ENCODE measurements around the gene RTN1.
"Not testable (repeated sequence)": the region's sequence is repeated elsewhere in the genome, so short reads cannot be mapped to it uniquely, and the experiment has no call there.

The RTN1 gene

DNA sequence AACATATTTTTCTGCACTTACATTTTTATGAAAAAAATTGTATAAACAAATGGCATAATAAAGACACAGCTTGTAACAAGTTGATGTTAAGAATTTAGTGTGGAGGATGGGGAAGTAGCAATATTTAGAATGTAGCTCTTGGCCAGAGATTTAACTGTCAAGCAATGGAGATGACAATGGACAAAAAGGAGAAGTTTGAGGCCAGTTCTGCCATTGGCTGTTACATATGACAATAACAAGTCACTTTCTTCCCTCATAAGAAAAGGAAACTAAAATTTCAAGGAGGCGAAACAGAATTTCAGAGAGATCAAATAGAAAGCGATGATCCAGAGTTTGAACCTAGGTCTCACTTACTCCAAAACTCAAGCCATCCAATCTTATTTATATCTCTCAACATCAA is 171.1 kb downstream of the RTN1 start:
- DNase-seq (ENCODE audit: low spot score), result no peak

DNA sequence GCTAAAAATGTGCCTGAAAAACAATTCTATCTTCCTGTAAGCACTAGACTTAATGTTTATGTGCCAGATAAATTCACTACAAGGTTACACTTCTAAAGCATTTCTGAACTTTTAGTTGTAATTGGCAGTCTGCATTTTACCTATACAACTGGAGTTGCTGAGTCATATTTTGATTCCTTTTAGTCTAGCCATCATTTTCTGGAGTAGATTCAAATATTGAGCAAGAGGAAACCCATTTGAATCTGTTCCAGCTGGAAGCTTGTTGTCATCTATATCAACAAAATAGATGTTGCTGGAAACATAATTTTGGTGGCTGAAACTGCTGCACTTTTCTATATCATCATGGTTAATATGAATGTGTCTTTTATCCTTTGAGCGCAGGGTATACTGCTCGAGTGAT is 171.8 kb downstream of the RTN1 start:
- no peak for DNase-seq (ENCODE audit: low spot score)

DNA sequence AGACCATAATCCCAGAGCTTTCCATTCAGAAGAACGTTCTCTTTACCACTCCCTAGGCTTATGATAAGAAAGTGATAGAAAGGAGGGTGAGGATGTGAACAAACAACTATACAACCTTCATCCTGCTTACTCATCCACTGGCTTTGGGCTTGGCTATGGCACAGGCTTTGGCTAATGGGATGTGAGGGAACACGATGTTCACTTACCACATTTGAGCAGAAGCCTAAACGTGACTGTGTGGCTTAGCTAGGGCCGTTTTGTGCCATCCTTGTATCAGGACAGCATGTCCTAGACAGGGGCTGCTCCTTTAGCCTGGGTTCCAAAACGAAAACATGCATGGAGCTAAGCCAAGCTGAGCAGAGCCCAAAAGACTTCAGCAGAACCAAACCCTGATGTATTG is 175.4 kb downstream of the RTN1 start:
- peak; percentile 73 for DNase-seq (ENCODE audit: low spot score)

DNA sequence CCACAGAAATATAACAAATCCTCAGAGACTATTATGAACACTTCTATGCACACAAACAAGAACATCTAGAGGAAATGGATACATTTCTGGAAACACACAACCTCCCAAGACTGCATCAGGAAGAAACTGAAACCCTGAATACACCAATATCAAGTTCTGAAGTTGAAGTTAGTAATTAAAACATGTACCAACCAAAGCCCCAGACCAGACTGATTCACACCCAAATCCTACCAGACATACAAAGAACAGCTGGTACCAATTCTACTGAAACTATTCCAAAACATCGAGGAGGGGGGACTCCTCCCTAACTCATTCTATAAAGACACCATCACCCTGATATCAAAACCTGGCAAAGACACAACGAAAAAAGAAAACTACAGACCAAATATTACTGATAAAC is 179.3 kb downstream of the RTN1 start:
- no peak for DNase-seq (ENCODE audit: low spot score)

DNA sequence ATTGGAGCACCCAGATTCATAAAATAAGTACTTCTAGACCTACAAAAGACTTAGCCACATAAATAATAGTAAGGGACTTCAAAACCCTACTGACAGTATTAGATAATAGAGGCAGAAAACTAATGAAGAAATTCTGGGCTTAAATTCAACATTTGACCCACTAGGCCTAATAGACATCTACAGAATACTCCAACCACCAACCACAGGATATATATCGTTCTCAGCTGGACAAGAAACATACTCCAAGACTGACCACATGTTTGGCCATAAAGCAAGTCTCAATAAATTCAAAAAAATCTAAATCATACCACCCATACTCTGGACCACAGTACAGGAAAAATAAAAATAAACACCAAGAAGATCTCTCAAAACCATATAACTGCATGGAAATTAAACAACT is 180.2 kb downstream of the RTN1 start:
- DNase-seq (ENCODE audit: low spot score), result no peak

DNA sequence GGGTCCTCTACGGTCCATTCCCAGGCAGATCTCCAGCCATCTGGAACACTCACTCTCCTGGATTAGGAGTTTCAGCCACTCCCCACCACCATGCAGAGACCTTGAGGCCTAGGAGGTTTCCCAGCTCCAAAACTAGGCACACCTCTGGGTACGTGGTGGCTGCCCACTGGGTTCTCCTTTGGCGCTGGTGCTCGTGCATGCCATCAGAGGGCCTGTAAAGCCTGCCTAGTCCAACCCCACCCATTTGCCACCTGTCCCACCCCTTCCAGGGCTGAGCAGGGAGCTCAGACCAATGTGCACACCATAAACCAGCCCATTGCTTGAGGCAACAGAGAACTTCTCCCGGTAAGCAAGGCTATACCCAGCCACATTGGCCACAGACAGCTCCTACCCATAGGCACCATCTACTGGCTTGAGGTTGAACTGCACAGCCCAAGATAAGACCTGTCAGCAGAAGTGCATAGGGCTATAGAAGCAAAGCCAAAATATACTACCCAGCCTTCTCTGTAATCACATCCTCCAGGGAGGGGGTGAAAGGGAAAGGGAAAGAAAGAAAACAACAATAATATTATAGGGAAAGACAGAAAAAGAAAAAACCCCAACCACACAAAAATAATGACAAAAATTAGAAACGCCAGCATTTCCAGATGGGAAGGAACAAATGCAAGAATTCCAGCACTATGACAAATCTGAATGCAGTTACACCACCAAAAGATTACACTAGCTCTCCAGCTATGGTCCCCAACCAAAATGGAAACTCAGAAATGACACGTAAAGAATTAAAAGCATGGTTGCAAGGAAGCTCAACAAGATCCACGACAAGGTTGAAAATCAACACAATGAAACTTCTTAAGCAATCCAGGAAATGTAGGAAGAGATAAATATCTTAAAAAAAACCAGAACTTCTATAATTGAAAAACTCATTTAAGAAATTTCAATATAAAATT is 182.1 kb downstream of the RTN1 start:
- DNase-seq (ENCODE audit: low spot score), result peak; percentile 72

DNA sequence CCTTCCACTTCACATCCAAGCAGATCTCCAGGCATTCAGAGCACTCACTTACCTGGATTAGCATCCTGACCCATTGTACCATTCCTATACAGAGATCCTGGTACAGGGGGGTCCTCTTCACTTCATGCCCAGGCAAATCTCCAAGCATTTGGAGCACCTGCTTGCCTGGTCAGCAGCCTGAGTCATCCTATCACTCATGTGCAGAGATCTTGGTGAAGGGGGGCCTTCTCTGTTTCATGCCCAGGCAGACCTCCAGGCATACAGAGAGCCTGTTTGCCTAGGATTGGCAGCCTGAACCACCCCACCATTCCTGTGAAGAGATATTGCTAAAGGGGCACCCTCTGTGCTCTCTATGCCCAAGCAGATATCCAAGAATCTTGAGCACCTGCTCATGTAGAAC is 182.9 kb downstream of the RTN1 start:
- no peak for DNase-seq (ENCODE audit: low spot score)

DNA sequence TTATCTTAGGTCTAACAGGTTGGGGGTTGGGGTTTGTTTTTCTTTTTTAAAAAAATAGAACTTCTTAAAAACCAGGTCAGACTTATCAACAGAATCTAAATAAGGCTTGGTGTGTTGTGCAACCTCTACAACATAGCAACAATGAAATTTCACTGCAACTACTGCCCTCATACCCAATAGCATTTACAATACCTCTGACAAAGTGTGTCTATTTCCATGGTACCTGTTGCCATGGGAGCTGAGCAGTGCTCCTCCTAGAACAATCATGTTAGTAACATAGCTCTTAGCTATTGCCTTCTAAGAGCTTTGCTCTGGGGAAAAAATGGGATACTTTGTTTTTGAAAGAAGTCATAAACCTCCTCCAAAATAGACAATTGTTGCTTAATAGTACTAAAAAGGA is 190.7 kb downstream of the RTN1 start:
- no peak for DNase-seq (ENCODE audit: low spot score)

DNA sequence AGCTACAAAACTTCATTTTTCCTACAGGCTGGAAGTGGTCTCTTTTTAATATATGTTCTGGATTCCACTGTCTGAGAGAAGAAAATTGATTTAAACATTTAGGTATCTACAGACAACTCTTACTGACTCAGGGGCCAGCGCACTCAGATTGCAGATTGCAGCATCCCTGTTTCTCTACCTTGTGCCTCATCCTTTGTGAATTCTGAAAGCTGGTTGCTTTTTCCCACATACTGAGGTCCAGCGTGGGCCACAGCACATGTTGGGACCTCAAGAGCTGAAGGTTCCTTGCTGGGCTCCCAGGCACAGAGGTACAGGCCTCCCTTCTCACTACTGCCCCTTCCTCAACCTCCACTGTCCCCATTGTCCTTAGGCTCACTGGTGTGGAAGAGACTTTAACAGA is 192.2 kb downstream of the RTN1 start:
- no peak for DNase-seq (ENCODE audit: low spot score)

DNA sequence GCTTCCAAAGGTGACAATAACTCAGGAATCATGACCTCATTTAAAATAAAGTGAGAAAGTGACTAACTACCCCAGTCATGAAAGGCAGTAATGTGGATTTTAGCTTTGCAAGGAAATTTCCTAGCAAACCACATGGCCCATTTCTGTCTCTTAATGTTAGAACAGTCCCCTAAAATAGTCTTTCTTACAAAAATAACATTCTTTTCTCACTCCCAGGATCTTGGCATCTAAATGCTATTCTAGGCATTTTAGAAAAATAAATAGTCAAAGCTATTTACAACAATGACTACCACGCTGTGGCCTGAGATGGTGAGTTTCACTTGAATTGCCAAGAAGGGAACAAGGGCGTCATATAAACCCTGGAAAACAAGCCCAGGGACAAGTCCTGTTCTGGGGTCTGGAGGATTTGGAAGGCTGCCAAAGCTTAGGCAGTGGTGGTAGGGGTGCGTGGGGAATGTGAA is 192.8 kb downstream of the RTN1 start:
- no peak for DNase-seq (ENCODE audit: low spot score)

DNA sequence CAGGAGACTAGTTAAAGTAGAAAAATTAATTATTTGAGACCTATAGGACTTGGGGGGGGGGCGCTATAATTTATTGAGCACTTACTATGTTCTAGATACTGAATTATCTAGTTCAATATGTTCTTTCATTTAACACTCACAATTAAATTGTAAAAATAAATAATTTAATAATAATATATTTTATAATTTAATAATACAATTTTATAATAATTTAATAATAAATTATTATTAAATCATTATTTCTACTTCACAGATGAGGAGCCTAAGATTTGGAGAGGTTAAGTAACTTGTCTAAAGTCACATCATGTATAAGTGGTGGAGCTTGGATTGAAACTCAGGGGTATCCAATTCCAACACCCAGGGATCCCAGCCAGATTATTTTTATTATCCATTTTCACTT is 195.2 kb downstream of the RTN1 start:
- DNase-seq (ENCODE audit: low spot score), result no peak

DNA sequence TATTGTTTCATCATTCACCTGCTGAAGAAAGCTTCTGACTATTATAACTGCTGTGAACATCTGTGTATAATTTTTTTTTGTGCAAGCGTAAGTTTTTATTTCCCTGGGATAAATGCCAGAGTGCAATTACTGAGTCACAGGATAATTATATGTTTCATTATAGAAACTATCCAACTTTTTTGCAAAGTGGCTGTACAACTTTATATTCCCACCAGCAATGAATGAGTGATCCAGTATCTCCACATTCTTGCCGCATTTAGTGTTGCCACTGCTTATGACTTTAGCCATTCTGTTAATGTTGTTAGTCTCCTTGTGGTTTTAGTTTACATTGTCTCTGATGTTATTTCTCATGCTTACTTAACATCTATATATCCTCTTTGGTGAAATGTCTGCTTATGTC is 205.8 kb downstream of the RTN1 start:
- no peak for DNase-seq (ENCODE audit: low spot score)

DNA sequence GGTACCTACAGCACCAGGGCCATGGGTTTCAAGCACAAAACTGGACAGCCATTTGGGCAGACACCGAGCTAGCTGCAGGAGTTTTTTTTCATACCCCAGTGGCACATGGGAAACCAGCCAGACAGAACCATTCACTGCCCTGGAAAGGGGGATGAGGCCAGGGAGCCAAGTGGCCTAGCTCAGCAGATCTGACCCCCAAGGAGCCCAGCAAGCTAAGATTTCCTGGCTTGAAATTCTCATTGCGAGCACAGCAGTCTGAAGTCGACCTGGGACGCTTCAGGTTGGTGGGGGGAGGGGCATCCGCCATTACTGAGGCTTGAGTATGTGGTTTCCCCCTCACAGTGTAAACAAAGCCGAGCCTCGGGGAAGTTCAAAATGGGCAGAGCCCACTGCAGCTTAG is 212.8 kb downstream of the RTN1 start:
- DNase-seq (ENCODE audit: low spot score), result no peak

DNA sequence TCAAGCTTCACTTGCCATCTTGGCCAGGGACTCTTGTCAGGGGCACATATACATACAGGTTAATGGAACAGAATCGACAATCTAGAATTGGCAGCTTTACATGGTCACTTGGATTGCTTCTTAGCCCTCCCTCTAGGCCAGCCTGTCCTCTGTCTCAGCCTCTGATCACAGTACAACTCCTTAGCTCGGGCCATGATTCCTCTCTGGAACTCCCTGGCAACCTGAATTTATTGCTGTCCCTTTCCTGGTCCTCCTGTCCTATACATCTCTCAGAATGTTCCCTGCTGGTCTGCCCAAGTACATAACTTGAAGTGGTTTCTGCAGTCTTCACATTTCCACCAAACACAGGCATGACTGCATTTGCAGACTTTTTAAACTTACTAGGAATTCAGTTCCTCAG is 214.1 kb downstream of the RTN1 start:
- no peak for DNase-seq (ENCODE audit: low spot score)

DNA sequence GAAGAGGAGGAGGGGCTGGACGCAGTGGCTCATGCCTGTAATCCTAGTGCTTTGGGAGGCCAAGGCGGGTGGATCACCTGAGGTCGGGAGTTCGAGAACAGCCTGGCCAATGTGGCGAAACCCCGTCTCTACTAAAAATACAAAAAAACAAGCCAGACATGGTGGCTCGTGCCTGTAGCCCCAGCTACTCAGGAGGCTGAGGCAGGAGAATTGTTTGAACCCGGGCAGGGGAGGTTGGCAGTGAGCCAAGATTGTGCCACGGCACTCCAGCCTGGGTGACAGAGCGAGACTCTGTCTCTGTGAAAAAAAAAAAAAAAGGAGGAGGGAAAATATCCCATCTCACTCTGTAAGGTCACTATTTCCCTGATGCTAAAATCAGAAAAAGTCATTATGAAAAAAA is 216.4 kb downstream of the RTN1 start:
- not testable (repeated sequence) for DNase-seq (ENCODE audit: low spot score)

DNA sequence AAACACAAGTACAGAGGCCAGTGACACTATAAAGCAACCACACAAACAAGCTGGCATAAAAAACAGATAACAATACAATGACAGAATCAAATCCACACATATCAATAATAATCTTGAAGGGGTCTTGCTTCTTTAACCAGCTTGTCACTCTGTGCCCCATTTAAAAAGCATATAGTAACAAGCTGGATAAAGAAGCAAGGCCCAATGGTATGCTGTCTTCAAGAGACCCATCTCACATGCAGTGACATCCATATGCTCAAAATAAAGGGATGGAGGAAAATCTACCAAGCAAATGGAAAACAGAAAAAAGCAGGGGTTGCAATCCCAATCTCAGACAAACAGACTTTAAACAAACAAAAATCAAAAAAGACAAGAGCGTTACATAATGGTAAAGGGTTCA is 223.7 kb downstream of the RTN1 start:
- DNase-seq (ENCODE audit: low spot score), result not testable (repeated sequence)

DNA sequence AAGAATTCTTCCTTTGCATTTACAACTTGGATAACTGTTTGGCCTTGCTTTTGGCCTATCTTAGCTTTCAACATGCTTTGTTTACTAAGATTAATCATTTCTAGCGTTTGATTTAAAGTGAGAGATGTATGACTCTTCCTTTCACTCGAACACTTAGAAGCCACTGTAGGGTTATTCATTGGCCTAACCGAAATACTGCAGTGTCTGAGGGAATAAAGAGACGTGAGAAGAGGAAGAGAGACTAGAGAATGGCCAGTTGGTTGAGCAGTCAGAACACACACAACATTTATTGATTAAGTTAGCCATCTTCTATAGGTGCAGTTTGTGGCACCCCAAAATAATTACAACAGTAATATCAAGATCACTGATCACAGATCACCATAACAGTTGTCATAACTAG is 231.7 kb downstream of the RTN1 start:
- DNase-seq (ENCODE audit: low spot score), result no peak

DNA sequence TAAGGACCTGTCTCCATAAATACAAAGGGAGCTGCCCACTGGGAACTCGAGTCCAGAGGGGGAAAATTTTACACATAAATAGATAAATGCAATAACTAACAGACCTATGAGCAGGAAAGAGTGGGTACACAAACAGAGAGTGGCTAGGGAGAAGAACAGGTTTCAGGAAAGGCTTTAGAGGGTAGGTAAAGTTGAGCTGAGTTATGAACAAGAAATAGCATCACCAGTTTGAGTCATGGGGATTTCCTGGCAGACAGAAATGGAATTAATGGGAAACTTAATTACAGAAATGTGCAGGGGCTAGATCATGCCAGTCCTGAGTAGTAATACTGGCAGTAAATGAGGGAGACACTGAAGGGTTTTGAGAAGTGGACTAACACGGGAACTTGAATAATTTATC is 236.0 kb downstream of the RTN1 start:
- no peak for DNase-seq (ENCODE audit: low spot score)

DNA sequence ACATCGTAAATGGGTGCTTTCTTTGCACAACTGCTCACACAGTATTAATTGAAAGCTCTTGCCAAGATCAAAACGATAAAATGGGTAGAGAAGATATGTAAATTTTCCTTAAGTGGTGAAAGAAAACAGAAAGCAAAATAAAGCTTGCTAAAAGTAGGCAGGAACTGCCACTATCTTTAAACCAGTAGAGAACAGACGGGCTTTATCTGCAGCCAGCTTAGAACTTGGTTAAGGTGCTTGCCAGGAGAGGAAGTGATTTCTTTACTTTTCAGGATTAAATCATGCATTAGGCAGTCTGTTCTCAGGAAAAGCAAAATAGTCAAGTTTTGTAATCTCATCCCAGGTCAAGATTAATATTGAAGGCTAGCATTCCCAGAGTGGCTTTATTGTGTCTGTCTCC is 237.1 kb downstream of the RTN1 start:
- no peak for DNase-seq (ENCODE audit: low spot score)

DNA sequence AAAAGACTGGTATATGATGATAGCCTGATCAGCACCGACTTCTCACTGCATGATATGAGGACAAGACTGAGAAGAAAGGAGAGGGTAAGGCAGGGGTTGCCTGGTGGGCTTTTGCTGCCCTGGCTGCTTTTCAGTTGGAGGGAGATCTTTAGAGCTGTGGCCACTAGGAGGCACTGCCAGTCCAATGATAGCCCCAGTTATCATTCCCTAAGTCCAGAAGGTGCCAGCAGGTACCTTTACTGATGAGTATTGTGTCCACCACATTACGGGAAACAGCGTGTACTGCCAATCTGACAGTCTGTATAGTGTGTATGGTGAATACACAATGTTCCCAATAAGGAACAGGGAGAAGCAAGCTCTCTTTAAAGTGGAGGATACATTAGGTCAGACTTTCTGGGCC is 238.2 kb downstream of the RTN1 start:
- peak; percentile 50 for DNase-seq (ENCODE audit: low spot score)

DNA sequence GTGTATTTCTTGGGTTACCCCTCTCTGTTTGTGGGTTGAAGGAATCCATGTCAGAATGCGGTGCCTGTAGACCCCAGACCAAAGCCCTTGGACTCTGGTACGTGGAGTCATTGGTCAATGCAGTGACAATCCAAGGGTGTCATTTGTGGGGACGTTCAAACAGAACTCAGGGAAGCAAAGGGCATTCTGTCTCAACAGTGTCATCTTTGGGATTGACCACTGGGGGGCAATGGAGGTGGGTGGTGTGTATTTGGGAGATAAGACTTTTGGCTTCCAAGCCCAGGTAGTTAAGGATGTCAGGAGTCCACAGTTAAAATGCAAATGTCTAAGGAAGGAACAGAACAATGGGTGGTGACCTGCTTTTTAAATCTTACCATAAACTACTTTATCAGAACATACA is 239.3 kb downstream of the RTN1 start:
- DNase-seq (ENCODE audit: low spot score), result peak; percentile 37

DNA sequence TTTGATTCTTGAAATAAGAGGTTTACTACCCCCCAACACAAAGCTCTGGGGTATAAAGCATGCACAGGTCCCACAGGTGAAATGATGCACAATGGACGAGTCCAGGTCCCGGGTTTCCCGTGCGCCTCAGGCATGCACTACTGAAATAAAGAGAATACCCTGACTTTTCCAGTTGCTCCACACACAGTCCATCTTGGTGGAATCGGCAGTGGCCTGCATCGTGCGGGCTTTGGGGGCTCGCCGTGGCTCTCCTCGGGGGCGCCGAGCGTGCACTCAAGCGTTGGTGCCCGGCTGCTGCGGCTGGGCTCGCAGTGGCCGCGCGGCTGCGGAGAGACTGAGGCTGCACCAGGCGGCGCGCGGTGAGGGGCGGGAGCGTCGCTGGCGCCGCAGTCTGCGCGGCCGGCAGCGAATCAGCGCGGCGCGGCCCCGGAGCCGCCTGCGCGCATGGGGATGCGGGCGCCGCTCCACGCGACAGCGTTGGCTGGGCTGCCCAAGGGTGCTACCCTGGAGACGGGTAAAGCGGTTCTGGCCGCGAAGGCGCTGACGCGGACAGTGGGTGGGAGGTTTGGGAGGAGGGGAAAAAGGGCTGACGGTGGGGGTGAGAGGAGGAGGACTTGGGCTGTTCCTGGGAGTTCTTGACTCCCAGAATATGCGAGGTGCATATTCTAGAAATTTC is 240.2 kb downstream of the RTN1 start:
- DNase-seq (ENCODE audit: low spot score), result peak; percentile 68
